GM19468 (cell line): Measurements from ENCODE around the gene FSTL5.
"Not testable (repeated sequence)": the region's sequence is repeated elsewhere in the genome, so short reads cannot be mapped to it uniquely, and the experiment has no call there.

Experiments
- ATAC-seq: cut with Tn5 transposase; IDR thresholded peaks from one replicate; pipeline ENCODE4 v1.9.1; 2021; ENCODE audit warnings: mild to moderate bottlenecking, moderate library complexity, moderate number of reproducible peaks; ENCODE audit not compliant: unreplicated experiment; ENCODE audit errors: extremely low read depth

Gene FSTL5

DNA sequence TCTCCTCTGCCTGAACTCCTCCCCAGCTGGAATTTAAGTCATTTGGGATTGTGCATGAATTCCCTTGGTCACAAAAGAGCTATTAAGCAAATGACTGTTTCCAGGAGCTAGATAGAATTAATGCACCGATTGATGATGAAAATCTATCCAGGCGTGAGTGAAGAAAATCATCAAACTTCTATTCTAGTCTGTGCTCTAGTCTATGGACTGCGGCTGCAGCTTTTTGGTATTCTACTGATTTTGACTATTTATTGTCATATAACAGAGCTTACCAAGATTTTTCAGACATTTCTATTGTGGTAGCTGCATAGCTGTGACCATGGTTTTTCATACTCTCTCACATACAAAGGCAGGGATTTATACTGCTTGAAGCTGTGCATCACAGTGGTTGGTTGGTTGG, 403.8 kb downstream of the FSTL5 start:
- no peak for ATAC-seq

DNA sequence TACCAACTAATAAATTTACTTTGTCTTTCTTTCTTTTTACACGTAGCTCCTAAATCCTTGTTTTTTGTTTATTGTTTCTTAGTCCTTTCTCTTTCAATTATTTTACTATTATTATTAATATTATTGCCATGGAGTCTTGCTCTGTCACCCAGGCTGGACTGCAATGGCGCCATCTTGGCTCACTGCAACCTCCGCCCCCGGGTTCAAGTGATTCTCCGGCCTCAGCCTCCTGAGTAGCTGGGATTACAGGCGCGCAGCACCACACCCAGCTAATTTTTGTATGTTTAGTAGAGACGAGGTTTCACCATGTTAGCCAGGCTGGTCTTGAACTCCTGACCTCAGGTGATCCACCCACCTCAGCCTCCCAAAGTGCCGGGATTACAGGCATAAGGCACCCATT, 405.4 kb downstream of the FSTL5 start:
- not testable (repeated sequence) for ATAC-seq

DNA sequence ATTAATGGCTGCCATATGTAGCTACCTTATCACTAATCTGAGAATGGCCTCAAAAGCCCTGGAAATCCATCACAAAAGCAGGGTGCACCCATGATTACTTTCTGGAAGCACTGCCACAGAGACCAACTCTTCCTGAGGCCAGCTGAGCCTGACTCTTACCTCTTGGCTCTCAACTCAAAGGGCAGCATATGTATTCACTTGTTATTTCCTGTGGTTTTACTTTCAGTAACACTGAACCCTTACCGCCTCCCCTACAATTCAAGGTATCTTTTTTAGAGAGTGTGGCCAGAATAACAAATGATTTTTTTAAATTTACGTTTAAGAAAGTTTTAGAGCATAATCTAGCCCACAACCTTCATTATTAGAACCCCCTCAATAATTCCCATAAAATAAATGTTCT, 434.9 kb downstream of the FSTL5 start:
- no peak for ATAC-seq

DNA sequence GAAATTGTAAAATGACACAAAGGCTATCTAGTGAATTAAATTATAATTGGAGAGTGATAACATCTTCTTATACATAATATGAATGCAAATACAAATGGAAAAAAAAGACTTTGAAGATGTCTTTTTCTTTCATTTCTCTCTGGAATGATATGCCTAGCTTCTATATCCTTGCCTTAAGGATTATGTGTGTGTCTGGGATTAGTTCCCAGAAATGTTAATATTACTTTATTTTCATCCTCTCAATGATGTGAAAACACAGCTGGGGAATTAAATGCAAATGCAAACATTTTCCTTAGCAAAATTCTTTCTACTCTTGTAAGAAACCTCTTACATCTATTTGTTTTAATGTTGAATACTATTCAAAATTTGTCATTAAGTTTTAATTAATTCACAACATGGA, 441.9 kb downstream of the FSTL5 start:
- no peak for ATAC-seq

DNA sequence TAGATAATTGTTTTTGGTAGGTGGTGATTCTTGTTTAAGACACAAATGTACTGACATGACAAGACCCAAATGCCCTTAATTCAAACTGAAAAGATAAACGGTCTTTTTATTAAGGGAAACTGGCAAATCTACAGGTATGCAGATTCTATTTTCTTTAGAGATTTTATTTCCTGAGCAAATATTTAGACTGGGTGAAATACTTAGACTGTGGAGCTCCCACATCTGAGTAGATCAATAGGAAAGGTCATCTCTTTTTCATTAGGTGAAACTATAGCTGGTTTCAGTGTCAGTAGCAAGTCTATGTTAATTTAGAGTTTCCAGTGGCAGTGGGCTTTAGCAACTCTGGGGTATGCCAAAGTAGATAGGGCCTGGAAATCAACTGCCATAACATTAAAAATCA, 446.7 kb downstream of the FSTL5 start:
- no peak for ATAC-seq

DNA sequence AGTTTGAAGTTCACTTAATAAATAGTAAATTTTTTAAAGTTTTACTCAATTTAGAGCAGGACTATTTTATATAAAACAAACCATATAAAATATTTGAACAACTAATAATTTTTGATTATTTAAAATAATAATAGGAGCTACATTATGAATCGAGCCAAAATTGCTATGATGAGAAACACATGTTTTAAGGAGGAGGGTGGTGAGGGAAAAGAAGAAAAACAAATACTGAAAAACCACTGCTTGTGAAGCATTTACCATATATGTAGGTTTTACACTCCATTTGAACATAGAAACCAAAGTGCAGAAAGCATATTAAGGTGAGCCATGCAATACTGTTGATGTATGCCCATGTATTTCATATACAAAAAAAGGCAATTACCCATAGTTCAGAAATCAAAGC, 448.9 kb downstream of the FSTL5 start:
- no peak for ATAC-seq

DNA sequence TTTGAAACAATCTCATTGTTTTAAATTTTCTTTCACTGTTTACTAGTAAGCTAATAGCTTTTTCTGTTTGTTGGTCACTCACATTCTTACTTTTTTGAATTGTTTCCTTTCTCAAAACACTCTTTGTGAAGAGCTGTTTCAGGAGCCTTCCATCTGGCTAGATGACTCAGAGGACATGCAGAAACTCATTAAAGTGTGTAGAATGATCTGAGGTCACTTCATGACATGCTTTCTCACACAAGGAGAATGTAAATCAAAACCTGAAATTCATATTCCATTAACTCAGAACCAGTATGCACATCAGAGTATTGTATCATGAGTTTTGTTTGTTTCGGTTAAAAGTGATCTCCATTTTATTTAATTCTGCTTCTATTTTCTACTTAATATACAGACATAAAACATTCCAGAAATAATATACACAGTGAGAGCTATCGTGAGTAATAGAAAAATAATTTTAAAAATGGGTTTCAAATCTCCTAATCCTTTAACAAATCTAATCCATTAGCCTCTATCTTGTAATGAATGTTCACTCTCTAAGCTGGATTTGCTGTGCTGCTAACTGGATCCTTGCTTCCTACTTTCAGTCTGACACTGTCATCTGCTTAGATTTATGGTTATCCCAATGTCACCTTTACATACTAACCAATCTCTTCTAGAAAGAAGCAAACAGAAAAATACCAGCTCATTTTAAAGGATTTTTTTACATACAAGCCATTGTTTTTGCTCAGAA, 449.6 kb downstream of the FSTL5 start:
- ATAC-seq = no peak

DNA sequence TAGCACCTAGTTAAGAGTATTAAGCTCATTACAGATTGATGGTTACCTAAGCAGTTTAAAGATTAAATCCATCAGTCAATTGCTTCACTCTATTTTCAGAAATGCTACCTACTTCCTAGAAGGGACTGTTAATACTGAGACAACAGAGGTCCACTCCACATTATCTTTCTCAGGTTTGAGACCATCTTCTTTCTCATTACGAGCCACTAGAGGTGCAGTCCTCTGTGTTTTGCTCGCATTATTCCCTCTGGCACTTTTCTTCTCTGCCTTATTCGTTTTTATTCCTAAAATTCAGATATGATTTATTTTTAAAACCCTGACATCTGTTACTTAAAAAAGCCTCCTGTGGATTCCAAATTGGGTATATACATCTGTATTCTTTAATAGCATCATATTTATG, 459.1 kb downstream of the FSTL5 start:
- no peak for ATAC-seq

DNA sequence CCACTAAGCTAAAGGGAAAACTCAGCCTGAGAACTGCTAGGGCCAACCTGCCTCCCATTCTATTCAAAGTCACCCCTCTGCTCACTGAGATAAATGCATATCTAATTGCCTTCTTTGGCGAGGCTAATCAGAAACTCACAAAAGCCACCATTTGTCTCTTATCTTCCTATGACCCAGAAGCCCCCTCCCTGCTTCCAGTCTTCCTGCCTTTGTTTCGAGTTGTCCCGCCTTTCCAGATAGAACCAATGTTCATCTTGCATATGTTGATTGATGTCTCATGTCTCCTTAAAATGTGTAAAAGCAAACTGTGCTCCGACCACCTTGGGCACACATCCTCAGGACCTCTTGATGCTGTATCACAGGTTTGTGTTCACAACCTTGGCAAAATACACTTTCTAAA, 459.8 kb downstream of the FSTL5 start:
- no peak for ATAC-seq

DNA sequence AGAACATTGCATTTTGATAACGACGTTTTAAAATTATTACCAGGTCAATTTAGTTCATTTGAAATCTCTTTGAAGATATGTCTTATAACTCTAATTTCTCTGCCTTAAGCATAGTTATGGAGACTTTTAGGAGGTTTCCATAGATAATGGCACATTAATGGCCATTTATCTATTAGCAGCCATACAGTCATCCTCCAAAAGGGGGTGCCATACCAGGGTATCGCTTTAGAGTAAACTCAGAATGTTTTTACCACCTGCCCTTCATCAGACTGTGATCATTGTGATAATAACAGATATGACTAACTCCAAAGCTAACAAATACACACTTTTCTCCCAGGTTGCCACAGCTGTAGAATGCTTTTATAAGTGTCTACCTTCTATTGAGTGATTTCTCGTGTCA, 461.5 kb downstream of the FSTL5 start:
- no peak for ATAC-seq

DNA sequence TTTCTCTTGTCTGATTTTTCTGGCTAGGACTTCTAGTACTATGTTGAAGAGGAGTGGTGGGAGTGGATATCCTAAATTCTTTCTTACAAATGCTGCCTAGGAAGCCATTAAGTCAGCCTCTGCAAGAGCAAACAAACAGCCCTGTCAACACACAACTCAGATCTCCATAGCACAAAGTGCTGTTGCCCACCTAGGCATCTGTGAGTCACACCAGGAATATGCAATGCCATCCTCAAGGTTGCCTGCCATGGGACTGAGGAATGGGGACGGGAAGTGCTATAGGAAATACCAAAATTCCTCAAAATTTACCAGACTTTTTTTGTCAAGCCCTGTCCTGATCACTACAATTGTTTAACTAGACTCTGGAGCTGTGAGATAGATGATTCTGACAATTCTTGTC, 466.9 kb downstream of the FSTL5 start:
- no peak for ATAC-seq

DNA sequence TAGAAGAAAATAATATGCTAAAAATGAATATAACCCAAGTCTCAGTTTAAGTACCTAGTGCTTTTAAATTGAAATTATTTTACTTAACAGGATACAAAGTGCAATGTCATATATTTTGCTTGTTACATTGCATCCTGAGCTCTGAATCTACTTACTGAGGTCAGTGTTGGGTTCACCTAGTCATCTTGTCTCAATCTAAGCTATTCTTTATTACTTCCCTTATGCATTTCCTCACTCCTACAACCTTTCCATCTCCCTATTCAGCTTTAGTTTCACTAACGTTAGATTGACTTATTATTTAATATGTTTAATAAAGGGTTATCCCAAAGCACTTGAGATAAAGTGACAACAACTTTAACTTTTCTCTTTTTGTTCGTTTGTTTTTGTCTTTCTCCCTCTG, 483.7 kb downstream of the FSTL5 start:
- no peak for ATAC-seq

DNA sequence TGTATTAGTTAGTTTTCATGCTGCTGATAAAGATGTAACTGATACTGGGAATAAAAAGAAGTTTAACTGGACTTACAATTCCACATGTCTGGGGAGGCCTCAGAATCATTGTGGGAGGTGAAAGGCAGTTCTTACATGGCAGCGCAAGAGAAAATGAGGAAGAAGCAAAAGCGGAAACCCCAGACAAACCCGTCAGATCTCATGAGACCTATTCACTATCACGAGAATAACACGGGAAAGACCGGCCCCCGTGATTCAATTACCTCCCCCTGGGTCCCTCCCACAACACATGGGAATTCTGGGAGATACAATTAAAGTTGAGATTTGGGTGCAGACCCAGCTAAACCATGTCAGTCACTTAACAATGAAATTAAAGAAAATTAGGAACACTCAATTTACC, 499.1 kb downstream of the FSTL5 start:
- no peak for ATAC-seq

DNA sequence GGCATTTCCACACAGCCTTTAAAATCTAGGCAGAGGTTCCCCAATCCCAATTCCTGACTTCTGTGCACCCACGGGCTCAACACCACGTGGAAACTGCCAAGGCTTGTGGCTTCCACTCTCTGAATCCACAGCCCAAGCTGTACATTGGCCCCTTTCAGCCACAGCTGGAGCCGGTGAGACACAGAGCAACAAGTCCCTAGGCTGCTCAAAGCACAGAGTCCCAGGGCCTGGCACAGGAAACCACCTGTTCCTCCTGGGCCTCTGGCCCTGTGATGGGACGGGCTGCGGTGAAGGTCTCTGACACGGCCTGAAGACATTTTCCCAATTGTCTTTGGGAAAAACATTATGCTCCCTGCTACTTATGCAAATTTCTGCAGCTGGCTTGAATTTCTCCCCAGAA, 500.0 kb downstream of the FSTL5 start:
- ATAC-seq = no peak

DNA sequence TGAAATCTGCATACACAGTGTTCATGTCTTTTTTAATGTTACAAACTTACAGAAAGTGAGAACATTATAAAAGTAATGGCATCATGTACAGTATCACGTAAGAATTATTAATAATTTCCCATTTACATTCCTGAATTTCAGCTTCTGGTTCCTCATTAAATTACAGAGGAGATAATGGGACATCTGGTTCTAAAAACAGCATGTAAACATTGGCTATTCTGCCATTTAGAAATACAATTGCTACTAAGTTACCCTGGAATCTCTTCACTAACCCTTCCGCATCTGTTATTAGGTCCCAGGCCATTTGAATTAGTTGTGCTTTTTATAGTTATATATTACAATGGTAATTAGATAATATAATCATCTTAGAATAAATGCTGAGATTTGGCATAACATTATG, 505.1 kb downstream of the FSTL5 start:
- ATAC-seq = no peak

DNA sequence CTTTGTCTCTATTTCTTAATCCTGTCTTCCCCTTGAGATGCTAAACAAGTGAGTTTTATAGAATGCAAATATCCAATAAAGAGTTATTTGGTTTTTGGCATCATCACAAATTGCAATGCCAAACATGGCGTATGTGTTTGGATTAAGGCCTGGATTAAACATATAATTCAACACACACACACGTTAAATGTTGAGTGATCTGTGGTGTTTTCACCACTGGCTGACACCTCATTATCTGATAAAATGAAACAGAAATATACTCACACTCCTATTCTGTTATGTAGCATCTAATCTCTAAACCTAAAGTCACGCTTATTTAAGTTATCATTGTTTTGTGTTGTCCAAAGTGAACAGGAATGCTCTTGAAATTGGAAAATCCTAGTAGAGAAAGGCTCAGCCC, 506.2 kb downstream of the FSTL5 start:
- ATAC-seq = no peak

DNA sequence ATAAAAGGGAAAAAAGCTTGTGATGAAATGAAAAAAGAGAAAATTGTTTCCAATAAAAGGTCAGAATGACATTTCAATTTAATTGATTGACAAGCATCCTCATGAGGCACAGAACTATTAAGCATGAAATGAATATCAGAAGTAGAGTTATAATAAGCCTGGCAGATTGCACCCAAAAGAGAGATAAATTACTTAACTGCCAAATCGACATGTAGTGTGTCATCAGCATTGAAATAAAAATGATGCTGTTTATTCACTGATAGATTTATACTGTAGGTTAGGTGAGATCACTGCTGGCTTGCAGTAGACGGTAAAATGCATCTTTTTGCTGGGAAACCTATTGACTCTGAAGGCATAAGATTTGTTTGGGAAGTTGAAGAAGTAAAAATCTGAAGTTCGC, 507.2 kb downstream of the FSTL5 start:
- no peak for ATAC-seq

DNA sequence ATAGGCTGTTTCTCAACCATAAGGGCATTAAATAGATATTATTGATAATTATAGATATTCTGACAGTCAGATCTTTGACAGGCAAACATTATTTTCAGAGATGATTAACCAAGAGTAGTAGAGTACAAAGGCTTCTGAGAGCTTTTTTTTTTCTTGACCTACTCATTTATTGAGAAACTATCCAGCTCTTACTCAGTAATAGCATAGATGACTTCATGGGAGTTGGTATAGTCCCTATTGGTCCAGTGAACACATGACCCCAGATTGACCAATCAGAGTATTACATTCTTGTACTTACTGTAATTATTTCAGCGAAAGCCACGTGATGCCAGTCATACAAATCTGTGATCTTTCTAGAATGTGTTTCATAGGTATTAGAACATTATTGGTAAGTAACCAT, 508.7 kb downstream of the FSTL5 start:
- ATAC-seq = no peak

DNA sequence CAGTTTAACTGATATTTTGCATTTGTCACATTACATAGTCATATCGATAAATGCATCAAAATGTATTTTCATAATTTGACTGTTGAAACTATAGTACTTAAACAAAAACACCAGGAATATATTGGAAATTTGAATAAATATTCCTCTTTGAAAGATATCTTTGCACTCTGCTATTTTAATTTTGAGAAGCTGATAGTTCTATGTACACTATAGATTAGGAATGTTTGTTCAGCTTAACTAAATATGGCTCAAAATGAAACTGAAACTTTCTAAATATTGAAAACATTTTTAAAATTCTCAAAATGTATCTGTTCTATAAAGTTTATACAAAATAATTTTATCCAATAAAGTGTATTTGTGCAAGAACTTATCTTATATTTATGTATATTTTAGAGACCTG, 510.1 kb downstream of the FSTL5 start:
- ATAC-seq = no peak

DNA sequence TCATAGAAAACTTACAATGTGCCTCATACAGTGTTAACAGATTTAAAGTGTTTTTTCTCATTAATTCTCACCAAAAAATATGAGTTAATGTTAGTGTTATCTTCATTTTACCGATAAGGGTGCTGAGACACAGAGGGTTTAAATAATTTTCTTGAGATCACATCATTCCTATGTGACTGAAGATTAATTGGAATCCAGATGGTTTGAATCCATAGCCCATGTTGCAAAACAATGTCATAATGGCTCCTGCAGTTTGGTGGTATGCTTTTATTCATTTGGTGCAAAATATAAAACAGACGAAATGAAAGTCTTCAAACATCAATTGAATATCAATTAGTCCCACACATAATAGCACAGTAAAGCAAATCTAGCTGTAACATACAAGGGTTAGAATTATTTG, 512.2 kb downstream of the FSTL5 start:
- no peak for ATAC-seq

DNA sequence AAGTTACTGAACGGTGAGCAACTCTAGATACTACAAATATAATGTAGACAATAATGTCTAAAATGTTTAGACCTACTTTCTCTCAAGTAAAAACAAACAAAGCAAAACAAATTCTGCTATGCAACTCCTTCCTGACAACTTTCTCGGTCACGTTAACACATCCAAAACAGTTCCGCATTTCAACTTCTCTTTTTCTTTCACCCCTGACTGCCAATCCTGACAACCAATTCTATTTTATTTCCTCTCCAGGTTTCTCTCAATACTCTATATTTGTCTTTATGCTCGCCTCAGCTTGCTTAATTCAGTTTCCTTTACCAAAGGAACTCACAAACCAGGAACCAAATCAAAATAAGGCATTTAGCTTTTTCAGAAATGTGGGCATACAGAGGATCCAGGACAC, 513.0 kb downstream of the FSTL5 start:
- ATAC-seq = no peak

DNA sequence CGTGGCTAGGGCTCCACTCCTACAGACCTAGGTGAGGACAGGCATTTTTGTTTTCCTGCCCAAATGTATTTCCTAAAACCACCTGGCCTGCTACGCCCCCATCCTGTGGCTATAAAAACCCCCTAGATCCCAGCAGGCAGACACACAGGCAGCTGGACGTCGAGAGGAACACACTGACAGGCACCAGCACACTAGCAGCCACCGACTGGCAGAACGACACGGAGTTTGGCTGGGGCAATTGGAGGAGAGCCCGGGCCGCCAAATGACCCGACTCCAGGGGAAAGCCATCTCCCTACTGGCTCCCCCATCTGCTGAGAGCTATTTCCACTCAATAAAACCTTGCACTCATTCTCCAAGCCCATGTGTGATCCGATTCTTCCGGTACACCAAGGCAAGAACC, 516.0 kb downstream of the FSTL5 start:
- ATAC-seq = no peak

DNA sequence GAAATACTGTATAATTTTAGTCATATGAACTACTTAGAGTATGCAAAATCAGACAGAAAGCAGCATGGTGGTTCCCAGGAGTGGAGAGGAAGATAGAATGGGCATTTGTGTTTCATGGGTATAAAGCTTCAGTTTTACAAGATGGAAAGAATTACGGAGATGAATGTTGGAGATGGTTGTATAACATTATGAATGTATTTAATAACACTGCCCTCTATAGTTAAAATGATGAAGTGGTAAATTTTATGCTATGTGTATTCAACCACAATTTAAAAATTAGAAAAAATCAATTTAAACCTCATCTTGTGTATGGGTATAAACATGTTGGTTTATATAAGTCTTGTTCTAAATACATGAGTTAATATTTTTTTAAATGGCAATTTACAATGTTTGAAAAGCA, 521.1 kb downstream of the FSTL5 start:
- ATAC-seq = no peak
